ENCODE data around the gene PPRC1. TPM values are rescaled to one million over a fixed set of nuclear protein-coding genes. Genes with fewer than 3 reads are reported as not detected.

Gene PPRC1
- total RNA-seq, 1 experiment from 2014 or later = 13.3 TPM

DNA sequence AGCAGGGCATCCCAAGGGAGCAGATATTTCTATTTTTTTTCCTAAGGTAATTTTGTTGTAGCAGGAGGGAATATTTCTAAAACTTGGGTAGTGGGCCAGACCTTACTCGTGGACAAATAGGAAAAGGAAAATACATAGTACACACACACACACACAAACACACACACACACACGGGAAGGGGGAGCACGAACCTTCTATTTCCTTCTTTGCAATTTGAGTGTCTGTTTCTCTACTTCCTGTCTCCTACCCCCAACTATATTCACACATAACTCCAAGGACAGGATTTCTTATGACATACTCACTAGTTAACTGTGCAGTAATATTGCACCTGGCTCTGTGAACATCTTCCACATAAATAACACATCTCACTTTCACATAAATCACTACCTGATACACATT is 17.1 kb upstream of the PPRC1 start:
- no peaks in the 10 kb centered on the region for H3K27me3 ChIP-seq
- H3K9me3 ChIP-seq = no peaks in the 10 kb centered on the region
- DNase-seq = no peak
- peaks cover 7% of the 10 kb centered on the region for H3K36me3 ChIP-seq
- no peak overlapping the region for H3K4me3 ChIP-seq

DNA sequence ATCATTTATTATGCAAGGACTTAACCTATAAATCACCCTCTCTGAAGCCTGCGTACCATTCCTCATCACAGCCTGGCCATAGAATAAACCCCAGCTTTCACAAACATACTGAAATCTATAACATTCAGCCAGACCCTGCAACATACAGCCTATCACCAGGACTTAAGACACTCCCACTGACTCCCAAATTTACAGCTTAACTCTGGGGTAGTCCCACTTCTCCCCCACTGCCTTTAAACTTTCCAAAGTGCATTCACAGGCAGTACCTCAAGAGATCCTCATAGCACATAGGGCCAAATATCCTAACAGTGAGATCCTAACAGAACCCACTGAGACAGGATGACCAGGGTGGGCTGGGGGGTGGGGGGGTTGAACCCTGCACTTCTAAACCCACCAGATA is 16.2 kb upstream of the PPRC1 start:
- no peaks in the 10 kb centered on the region for H3K27me3 ChIP-seq
- H3K36me3 ChIP-seq = no peaks in the 10 kb centered on the region; the same call in 1 of the 2 replicates
- no peaks in the 10 kb centered on the region for H3K9me3 ChIP-seq
- no peak overlapping the region for H3K4me3 ChIP-seq
- no peak for DNase-seq

DNA sequence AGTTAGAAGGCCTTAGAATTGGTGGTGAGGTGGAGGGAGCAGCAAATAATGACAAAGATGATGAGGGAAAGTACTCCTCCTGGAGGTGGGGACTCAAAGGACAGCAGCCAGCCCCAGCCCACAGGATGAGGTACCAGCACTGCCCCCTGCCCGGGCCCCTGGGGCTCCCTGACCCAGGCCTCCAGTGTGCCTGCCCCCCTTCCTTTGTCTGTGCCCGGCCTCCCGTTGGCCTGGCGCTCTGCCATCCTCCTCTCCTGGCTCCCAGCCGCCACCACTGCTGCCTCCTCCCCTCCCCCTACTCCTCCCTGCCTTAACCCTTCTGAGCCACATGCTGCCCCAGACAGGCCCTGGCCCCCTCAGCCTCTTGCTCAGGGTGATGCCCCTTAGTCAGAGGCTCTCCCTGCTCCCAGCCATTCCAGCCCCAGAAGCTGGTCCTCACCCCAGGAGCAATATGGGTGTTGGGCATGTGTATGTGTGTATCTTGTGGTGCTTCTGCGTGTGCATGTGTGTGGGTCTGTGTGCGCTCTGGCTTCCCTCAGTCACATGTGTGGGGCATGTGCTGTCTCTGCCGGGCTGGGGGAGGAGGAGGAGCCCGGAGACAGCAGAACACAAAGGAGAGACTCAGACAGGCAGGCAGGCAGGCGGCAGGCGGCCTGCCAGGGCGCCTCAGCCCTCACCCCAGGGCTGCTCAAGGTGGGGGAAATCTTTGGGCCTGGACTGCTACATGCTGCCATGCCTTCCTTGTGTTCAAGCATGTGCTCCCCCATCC is 15.3 kb upstream of the PPRC1 start:
- Histone ChIP-seq H3K36me3 (no peaks in the 10 kb centered on the region), H3K4me3 (no peak overlapping the region; the same call in 1 of the 2 replicates), H3K27me3 (no peaks in the 10 kb centered on the region), H3K9me3 (no peaks in the 10 kb centered on the region)
- peak; percentile 71 for DNase-seq

DNA sequence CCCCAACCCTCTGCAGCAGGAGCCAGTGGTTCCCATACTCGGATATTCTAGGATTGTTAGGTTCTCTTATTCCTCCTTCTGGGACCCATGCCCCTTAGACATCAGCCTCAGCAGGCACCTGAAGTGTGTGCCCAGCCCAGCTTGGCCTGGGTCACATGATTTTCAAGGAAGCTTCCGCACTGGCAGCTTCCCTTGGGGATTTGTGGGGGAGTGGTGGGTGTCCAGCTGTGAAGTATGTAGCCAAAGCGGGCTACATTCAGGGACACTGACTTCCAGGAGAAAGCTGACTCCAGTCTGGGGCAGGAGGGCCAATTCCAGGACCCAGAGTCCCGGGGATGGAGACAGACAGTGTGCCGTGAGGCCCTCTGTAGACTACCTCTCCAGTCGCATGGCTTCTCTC is 14.0 kb upstream of the PPRC1 start:
- peak; percentile 24 for DNase-seq
- Histone ChIP-seq H3K27me3 (no peaks in the 10 kb centered on the region), H3K36me3 (no peaks in the 10 kb centered on the region), H3K4me3 (peak overlapping the region; percentile 73), H3K9me3 (no peaks in the 10 kb centered on the region)

GRCh38 chr10:102119417-102120141 is 13.3 kb upstream of the PPRC1 start:
- Histone ChIP-seq H3K36me3 (no peaks in the 10 kb centered on the region), H3K27me3 (no peaks in the 10 kb centered on the region), H3K4me3 (peak overlapping the region; percentile 73), H3K9me3 (no peaks in the 10 kb centered on the region)
- DNase-seq = peak; percentile 62

DNA sequence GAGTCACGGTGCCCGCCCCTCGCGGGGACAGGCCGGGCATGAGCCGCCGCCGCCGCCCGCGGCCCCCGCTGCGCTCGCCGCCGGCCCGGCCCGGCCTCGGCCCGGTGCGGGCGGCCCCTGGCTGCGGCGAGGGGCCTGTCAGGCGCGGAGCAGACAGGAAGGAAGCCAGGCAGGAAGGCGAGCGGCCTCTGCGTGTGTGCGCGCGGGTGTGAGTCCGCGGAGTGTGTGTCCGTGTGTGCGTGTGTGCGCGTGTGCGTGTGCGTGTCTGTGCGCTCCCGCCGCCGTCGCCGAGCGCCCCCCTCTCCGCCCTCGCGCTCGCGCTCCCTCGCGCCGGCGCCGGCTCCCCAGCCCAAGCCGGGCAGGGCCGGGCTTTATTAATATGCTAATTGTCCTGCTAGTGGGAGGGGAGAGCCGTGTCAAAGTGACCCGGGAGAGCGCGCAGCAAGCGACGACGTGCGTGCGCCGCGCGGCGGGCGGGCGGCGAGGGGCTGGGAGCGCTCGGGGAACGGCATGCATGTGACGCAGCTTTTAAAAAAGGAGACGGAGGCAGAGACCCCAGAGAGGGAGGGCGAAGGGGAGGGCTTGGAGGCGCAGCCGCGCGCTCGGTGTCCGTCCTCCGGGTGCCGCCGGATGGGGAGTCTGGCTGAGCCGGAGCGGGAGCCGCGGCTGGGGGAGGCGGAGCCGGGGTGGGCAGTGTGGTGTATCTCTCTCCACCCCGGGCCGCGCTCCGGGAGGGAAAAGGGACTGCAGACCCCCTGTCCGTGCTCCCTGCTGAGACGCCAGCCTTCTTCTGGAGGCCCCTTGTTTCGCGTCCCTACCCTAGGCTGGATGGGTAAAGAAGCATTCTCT is 12.5 kb upstream of the PPRC1 start, which contains the start of gene LDB1:
Gene LDB1 (minus strand): TSS at position 227 of the 849 bp plus-strand sequence. CDS start 258 bp downstream, outside the sequence.
- H3K4me3 ChIP-seq = peak within 1 kb of the TSS; percentile 73
- no peaks in the 10 kb centered on the region for H3K9me3 ChIP-seq
- H3K27me3 ChIP-seq = no peaks in the 10 kb centered on the region
- no peaks in the 10 kb centered on the region for H3K36me3 ChIP-seq
- peak; percentile 66 for DNase-seq

GRCh38 chr10:102120991-102121738 is 11.7 kb upstream of the PPRC1 start:
- H3K9me3 ChIP-seq = no peaks in the 10 kb centered on the region
- peak overlapping the region; percentile 73 for H3K4me3 ChIP-seq
- no peaks in the 10 kb centered on the region for H3K27me3 ChIP-seq
- H3K36me3 ChIP-seq = no peaks in the 10 kb centered on the region
- DNase-seq = peak; percentile 30

DNA sequence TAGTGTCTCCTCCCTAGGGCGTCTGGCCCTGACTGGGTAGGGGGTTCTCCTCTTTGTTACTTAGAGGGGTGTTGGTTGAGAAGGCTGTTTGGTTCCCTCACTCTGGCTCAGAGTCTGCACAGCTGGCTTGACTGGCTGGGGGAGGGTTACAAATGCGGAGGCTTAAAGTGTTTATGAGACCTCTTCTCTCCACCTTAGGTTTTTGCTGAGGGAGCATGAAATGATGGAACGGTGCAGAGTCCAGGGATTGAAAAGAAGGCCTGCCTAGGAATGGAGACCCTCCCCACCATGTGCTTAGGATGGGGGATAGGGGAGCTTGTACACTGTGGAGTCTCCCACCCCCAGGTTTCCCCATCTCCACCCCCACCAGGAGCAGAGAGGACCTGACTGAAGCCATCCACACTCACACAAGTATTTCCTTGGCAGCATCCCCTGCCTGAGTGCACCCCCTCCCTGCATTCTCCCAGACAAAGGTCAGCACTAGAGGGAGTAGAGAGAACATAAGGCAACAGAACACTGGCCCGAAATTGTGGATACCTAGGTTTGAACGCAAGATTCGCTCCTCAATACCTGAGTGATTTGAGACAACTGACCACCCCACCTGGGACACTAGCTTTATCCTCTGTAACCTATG is 11.0 kb upstream of the PPRC1 start:
- no peak overlapping the region for H3K4me3 ChIP-seq
- no peaks in the 10 kb centered on the region for H3K27me3 ChIP-seq
- no peaks in the 10 kb centered on the region for H3K36me3 ChIP-seq
- H3K9me3 ChIP-seq = no peaks in the 10 kb centered on the region
- DNase-seq = peak; percentile 11

GRCh38 chr10:102122450-102122849 is 10.4 kb upstream of the PPRC1 start:
- H3K4me3 ChIP-seq = no peak overlapping the region
- no peak for DNase-seq

DNA sequence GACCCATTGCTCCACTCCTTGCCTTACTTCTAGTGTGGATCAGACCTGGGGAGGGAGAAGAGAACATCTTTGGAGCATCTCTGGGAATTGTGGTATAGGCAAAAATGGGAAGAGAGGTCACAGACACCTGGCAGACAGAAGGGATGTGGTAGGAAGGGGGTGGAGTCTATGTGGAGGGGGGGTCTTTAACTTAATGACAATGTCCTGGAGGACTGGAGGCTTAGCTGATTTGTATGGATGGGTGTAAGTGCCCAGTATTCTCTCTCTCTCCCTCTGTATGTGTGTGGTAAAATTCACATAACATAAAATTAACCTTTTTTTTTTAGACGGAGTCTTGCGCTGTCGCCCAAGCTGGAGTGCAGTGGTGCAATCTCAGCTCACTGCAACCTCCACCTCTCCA is 9.6 kb upstream of the PPRC1 start:
- no peaks in the 10 kb centered on the region for H3K27me3 ChIP-seq
- DNase-seq = no peak
- no peaks in the 10 kb centered on the region for H3K36me3 ChIP-seq
- no peaks in the 10 kb centered on the region for H3K9me3 ChIP-seq
- H3K4me3 ChIP-seq = no peak overlapping the region

More at GRCh38 chr10:102122450-102122849, 10.4 kb upstream of the PPRC1 start:
- H3K36me3 ChIP-seq = no peaks in the 10 kb centered on the region
- H3K27me3 ChIP-seq = no peaks in the 10 kb centered on the region
- no peaks in the 10 kb centered on the region for H3K9me3 ChIP-seq

GRCh38 chr10:102131286-102132170 is 1.3 kb upstream of the PPRC1 start:
- H3K36me3 ChIP-seq = peaks cover 33% of the 10 kb centered on the region
- no peaks in the 10 kb centered on the region for H3K27me3 ChIP-seq
- H3K9me3 ChIP-seq = no peaks in the 10 kb centered on the region
- DNase-seq = peak; percentile 59
- peak overlapping the region; percentile 95 for H3K4me3 ChIP-seq

- Histone ChIP-seq H3K4me3 (peak overlapping the region; percentile 95), H3K27me3 (no peaks in the 10 kb centered on the region), H3K9me3 (no peaks in the 10 kb centered on the region), H3K36me3 (peaks cover 35% of the 10 kb centered on the region)
- DNase-seq = no peak
Observed at GRCh38 chr10:102132193-102132562, 662 bp upstream of the PPRC1 start.

- H3K4me3 ChIP-seq = peak overlapping the region; percentile 95
- peak; percentile 88 for DNase-seq
- peaks cover 49% of the 10 kb centered on the region for H3K36me3 ChIP-seq
- H3K9me3 ChIP-seq = no peaks in the 10 kb centered on the region
- H3K27me3 ChIP-seq = no peaks in the 10 kb centered on the region
Observed at GRCh38 chr10:102133373-102134195, 744 bp downstream of the PPRC1 start.

DNA sequence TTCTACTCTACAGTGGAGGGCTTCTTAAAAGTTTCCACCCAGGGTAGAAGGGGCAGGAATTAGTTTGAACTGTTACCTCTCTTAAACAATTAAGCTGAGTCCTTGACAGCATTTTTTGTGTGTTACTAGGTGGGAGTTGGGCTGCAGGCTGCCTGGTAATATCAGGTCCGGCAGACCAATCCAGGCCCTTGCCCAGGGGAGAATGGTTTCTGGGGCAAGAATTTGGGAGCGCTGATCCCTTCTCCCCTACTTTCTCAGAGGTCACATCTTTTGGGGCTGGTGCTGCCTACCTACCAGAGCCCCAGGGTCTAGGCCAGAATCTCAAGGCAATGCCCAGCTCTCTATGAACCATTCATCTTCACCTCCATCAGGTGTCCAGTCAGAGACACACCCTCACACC is 1.6 kb downstream of the PPRC1 start:
- H3K27me3 ChIP-seq = no peaks in the 10 kb centered on the region
- DNase-seq = no peak
- H3K9me3 ChIP-seq = no peaks in the 10 kb centered on the region
- peaks cover 57% of the 10 kb centered on the region for H3K36me3 ChIP-seq
- H3K4me3 ChIP-seq = peak overlapping the region; percentile 95
